Parathyroid adenoma (tissue), 2 donors: ENCODE measurements around the gene TCF15.

ENCODE experiments used
- H2AFZ ChIP-seq: fragments of 300-600 bp; sonication (generic); one replicate; pipeline ENCODE4 v1.7.0; 2017; ENCODE audit warnings: antibody characterized with exemption, mild to moderate bottlenecking
- H3K27ac ChIP-seq: fragments of 300-600 bp; sonication (generic); one replicate; pipeline ENCODE4 v1.7.0; 2017
- H3K27me3 ChIP-seq: fragments of 300-600 bp; sonication (generic); one replicate; pipeline ENCODE4 v1.7.0; 2017; ENCODE audit warnings: low read length; ENCODE audit not compliant: control insufficient read depth, insufficient read depth
- H3K36me3 ChIP-seq: fragments of 300-600 bp; sonication (generic); one replicate; pipeline ENCODE4 v1.7.0; 2017; ENCODE audit warnings: low read length; ENCODE audit not compliant: control insufficient read depth, insufficient read depth
- H3K4me1 ChIP-seq: fragments of 300-600 bp; sonication (generic); one replicate; pipeline ENCODE4 v1.7.0; 2017; ENCODE audit warnings: control low read depth
- H3K4me2 ChIP-seq: fragments of 300-600 bp; sonication (generic); one replicate; pipeline ENCODE4 v1.7.0; 2017; ENCODE audit warnings: low read length
- H3K4me3 ChIP-seq: fragments of 300-600 bp; sonication (generic); one replicate; pipeline ENCODE4 v1.7.0; 2017; ENCODE audit warnings: low read depth, low read length
- H3K79me2 ChIP-seq: fragments of 300-600 bp; sonication (generic); one replicate; pipeline ENCODE4 v1.7.0; 2017; ENCODE audit warnings: control low read depth
- H3K9ac ChIP-seq: fragments of 300-600 bp; sonication (generic); one replicate; pipeline ENCODE4 v1.7.0; 2017; ENCODE audit warnings: mild to moderate bottlenecking
- H3K9me3 ChIP-seq: fragments of 300-600 bp; sonication (generic); one replicate; pipeline ENCODE4 v1.7.0; 2017; ENCODE audit warnings: low read length; ENCODE audit not compliant: control insufficient read depth
- CTCF ChIP-seq: fragments of 300-600 bp; sonication (generic); IDR thresholded peaks from one replicate; pipeline ENCODE4 v1.7.0; 2017; ENCODE audit warnings: antibody characterized with exemption, mild to moderate bottlenecking
- donor health status: primary hyperparathyroidism.

Gene TCF15

GRCh38 chr20:615514-615913, 5.4 kb upstream of the TCF15 start:
- no peak for TF ChIP-seq CTCF
- H3K27ac ChIP-seq: no peak overlapping the region
- no peak overlapping the region for H2AFZ ChIP-seq
- H3K9me3 ChIP-seq: no peaks in the 10 kb centered on the region
- no peaks in the 10 kb centered on the region for H3K4me1 ChIP-seq
- H3K4me2 ChIP-seq: no peak overlapping the region
- no peaks in the 10 kb centered on the region for H3K27me3 ChIP-seq
- no peak overlapping the region for H3K4me3 ChIP-seq
- no peaks in the 10 kb centered on the region for H3K79me2 ChIP-seq
- H3K9ac ChIP-seq: no peak overlapping the region
- H3K36me3 ChIP-seq: no peaks in the 10 kb centered on the region

GRCh38 chr20:611843-612185, 1.7 kb upstream of the TCF15 start:
- Histone ChIP-seq H3K36me3 (no peaks in the 10 kb centered on the region), H3K9me3 (no peaks in the 10 kb centered on the region), H3K4me3 (no peak overlapping the region), H3K79me2 (no peaks in the 10 kb centered on the region), H3K4me1 (no peaks in the 10 kb centered on the region), H2AFZ (no peak overlapping the region), H3K4me2 (no peak overlapping the region), H3K27ac (no peak overlapping the region), H3K27me3 (no peaks in the 10 kb centered on the region), H3K9ac (no peak overlapping the region)
- no peak for TF ChIP-seq CTCF

- no peaks in the 10 kb centered on the region for H3K36me3 ChIP-seq
- H3K27ac ChIP-seq: no peak overlapping the region
- TF ChIP-seq CTCF: no peak
- H3K9ac ChIP-seq: no peak overlapping the region
- no peaks in the 10 kb centered on the region for H3K4me1 ChIP-seq
- H3K4me3 ChIP-seq: no peak overlapping the region
- H2AFZ ChIP-seq: peak overlapping the region; percentile 61
- H3K4me2 ChIP-seq: no peak overlapping the region
- no peaks in the 10 kb centered on the region for H3K9me3 ChIP-seq
- H3K79me2 ChIP-seq: no peaks in the 10 kb centered on the region
- no peaks in the 10 kb centered on the region for H3K27me3 ChIP-seq
Measured at GRCh38 chr20:611047-611842, 1.1 kb upstream of the TCF15 start.

GRCh38 chr20:609371-609964, 641 bp downstream of the TCF15 start:
- Histone ChIP-seq H3K27ac (no peak overlapping the region), H3K27me3 (no peaks in the 10 kb centered on the region), H3K9ac (no peak overlapping the region), H3K4me1 (no peaks in the 10 kb centered on the region), H3K9me3 (no peaks in the 10 kb centered on the region), H3K79me2 (no peaks in the 10 kb centered on the region), H3K4me2 (no peak overlapping the region), H3K4me3 (no peak overlapping the region), H2AFZ (no peak overlapping the region), H3K36me3 (no peaks in the 10 kb centered on the region)
- no peak for TF ChIP-seq CTCF

- no peak overlapping the region for H3K27ac ChIP-seq
- no peak for TF ChIP-seq CTCF
- no peak overlapping the region for H3K9ac ChIP-seq
- H3K79me2 ChIP-seq: no peaks in the 10 kb centered on the region
- H3K9me3 ChIP-seq: no peaks in the 10 kb centered on the region
- no peaks in the 10 kb centered on the region for H3K36me3 ChIP-seq
- no peaks in the 10 kb centered on the region for H3K4me1 ChIP-seq
- H3K4me3 ChIP-seq: no peak overlapping the region
- no peaks in the 10 kb centered on the region for H3K27me3 ChIP-seq
- H2AFZ ChIP-seq: no peak overlapping the region
- H3K4me2 ChIP-seq: no peak overlapping the region
Measured at GRCh38 chr20:608970-609369, 1.1 kb downstream of the TCF15 start.
